SK-N-MC (cell line): ENCODE data around the gene PRR5L.

Experiments
- DNase-seq: peaks from one replicate; pipeline ENCODE4 v3.0.0-alpha.2; 2011; ENCODE audit warnings: low read depth, low spot score
- H3K27ac ChIP-seq: fragments of 200-600 bp; sonication (generic); 2 replicates; pipeline ENCODE4 v1.5.1; 2016; ENCODE audit warnings: mixed run types
- H3K36me3 ChIP-seq: fragments of 200-600 bp; sonication (generic); 2 replicates; pipeline ENCODE4 v1.6.1; 2017; ENCODE audit warnings: antibody characterized with exemption, low read length, mixed read lengths; ENCODE audit not compliant: insufficient read depth
- H3K4me3 ChIP-seq: fragments of 200-600 bp; sonication (generic); 2 replicates; pipeline ENCODE4 v1.5.1; 2016
- H3K9ac ChIP-seq: fragments of 200-600 bp; sonication (generic); 2 replicates; pipeline ENCODE4 v1.8.0; 2017; ENCODE audit warnings: mixed run types, mixed read lengths; ENCODE audit not compliant: insufficient read length
- H3K9me3 ChIP-seq: fragments of 200-600 bp; sonication (generic); 2 replicates; pipeline ENCODE4 v1.6.1; 2017; ENCODE audit warnings: low read depth, mild to moderate bottlenecking, antibody characterized with exemption, low read length, moderate library complexity, mixed read lengths
- EZH2 ChIP-seq: fragments of 200-600 bp; sonication (generic); IDR thresholded peaks from one replicate; pipeline ENCODE4 v1.6.1; 2017; ENCODE audit warnings: antibody characterized with exemption
- FOXP2 ChIP-seq: optimal IDR thresholded peaks from 2 replicates; pipeline ENCODE3; 2011; ENCODE audit warnings: mild to moderate bottlenecking, moderate library complexity; ENCODE audit not compliant: insufficient read depth; ENCODE audit errors: extremely low read length, control extremely low read depth
- POLR2AphosphoS5 ChIP-seq: IDR thresholded peaks from 2 replicates; pipeline ENCODE4 v1.6.1; 2012; ENCODE audit warnings: mild to moderate bottlenecking, low read depth, low read length, borderline replicate concordance

The PRR5L gene, protein sequence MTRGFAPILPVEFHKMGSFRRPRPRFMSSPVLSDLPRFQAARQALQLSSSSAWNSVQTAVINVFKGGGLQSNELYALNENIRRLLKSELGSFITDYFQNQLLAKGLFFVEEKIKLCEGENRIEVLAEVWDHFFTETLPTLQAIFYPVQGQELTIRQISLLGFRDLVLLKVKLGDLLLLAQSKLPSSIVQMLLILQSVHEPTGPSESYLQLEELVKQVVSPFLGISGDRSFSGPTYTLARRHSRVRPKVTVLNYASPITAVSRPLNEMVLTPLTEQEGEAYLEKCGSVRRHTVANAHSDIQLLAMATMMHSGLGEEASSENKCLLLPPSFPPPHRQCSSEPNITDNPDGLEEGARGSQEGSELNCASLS

DNA sequence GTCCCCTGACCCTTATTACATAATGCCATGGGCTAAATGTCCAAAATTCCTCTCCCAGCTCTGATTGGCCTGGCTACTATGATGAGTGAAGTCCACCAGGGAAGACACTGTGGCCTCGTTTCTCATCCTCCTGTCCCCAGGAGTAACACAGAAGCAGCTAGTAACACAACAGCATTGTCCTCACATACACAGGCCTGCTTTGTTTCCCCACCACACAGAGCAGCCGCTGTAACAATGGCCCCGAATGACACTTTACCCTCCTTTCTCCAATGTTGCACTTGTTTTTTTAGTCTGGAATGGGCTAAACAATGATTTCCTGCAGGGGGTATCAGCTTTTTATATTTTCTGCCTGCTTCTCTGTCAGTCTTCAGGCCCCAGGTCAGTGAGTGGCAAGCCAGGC is at the start of gene PRR5L:
Gene PRR5L (plus strand): TSS at position 363 of the 400 bp plus-strand sequence. CDS start 104,834 bp downstream, outside the sequence.
- no peak within 1 kb of the TSS for H3K9ac ChIP-seq
- TF ChIP-seq EZH2 (no peak), POLR2AphosphoS5 (no peak), FOXP2 (no peak)
- DNase-seq: no peak
- no peak within 1 kb of the TSS for H3K27ac ChIP-seq
- no peaks in the 10 kb centered on the region for H3K9me3 ChIP-seq
- H3K4me3 ChIP-seq: no peak within 1 kb of the TSS
- H3K36me3 ChIP-seq: no peaks in the 10 kb centered on the region

DNA sequence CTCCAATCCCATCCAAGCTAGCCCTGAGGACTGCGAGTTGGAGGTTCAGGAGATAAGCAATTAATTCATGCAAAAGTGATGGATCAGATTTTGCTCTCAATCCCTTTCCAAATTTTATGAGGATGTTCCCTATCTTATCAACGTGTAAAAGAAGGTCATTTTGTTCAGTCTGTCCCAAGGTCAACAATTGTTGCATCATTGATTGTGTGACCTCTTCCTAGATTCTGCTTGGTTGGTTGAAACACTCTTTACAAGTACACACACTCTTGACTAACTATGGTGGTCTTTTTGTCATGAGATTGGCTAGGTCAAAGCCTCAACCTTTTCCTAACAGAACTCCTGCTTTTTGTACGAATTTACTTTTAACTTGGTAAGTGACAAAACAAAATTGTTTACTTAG is 48.6 kb upstream of the PRR5L start:
- no peak overlapping the region for H3K27ac ChIP-seq
- no peak overlapping the region for H3K9ac ChIP-seq
- H3K9me3 ChIP-seq: no peaks in the 10 kb centered on the region
- no peak overlapping the region for H3K4me3 ChIP-seq
- no peak for TF ChIP-seq POLR2AphosphoS5
- no peak for TF ChIP-seq FOXP2
- TF ChIP-seq EZH2: no peak
- DNase-seq: no peak
- no peaks in the 10 kb centered on the region for H3K36me3 ChIP-seq

DNA sequence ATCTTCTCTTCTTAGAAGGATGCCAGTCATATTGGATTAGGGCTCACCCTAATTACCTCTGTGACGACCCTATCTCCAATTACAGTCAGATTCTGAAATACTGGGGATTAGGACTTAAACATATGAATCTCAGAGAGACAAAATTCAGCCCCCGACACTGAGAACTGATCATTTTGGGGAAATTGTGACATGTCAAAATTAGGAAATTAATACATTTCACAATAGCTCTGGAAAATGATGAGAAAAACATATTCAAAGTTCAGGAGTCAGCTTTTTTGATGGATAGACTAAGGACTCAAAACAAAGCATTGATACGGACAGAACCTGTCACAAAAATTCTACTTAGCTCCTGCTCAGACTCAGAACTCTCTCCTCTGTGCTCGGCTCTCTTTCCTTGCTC is 47.7 kb upstream of the PRR5L start:
- Histone ChIP-seq H3K36me3 (no peaks in the 10 kb centered on the region), H3K9me3 (no peaks in the 10 kb centered on the region), H3K4me3 (no peak overlapping the region), H3K9ac (no peak overlapping the region), H3K27ac (no peak overlapping the region)
- no peak for TF ChIP-seq FOXP2
- TF ChIP-seq EZH2: no peak
- no peak for TF ChIP-seq POLR2AphosphoS5
- DNase-seq: no peak

DNA sequence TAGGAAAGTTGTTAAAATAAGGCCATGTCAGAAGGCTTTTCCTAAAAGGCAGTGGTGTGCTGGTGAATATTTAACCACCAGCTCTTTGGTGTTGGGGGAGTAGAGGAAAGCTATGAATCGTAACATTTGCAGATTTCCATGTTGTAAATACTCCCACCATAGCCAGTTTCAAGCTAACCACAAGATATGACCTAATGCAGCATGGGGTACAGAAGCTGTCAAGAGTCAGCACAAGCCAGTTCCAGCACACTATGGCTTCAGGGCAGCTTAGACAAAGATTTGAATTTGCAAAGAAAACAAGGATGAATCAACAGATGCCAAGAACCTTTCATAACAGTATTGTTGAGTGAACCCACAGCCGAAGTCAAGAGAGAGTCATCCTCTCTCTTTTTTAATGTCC is 46.8 kb upstream of the PRR5L start:
- Histone ChIP-seq H3K9ac (no peak overlapping the region), H3K9me3 (no peaks in the 10 kb centered on the region), H3K36me3 (no peaks in the 10 kb centered on the region), H3K4me3 (no peak overlapping the region), H3K27ac (no peak overlapping the region)
- DNase-seq: no peak
- TF ChIP-seq POLR2AphosphoS5: no peak
- no peak for TF ChIP-seq FOXP2
- no peak for TF ChIP-seq EZH2

DNA sequence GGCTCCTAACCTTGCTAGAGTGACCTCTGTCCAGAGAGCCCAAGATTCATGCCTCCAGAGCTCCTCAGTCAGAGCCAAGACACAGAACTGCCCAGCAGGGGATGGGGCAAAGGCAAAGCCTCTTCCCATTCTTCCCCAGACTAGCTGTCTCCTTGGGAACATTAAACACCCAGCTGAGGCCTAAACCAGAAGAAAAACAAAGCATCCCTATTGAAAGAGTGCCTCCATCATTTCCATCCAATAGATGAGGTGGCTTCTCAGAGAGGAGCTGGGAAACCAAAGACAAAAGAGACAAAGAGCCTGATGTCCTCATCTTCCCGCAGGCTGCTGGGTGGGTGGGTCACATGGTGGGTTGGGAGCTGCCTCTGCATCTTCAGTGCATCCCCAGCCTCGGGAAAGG is 44.3 kb upstream of the PRR5L start:
- Histone ChIP-seq H3K9me3 (no peaks in the 10 kb centered on the region), H3K4me3 (no peak overlapping the region)
- DNase-seq: no peak

DNA sequence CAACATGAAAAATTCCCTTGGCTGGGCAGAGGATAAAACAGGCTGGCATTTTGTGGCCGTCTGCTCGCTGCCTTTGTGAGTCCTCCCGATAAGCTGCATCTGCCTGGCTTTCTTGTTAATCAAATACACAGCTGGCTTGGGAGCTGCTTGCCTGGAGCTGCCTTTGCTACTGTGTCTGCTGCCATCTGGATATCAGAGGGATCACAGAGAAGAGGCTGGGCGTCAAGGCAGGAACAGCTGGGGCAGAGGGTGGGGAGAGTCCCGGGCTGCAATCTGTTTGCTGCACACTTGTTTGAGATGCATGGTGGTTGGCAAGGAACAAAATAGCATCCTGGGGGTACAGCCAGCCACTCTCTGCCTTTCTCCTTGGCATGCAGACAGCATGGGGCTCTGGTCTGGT is 42.9 kb upstream of the PRR5L start:
- Histone ChIP-seq H3K9me3 (no peaks in the 10 kb centered on the region), H3K27ac (no peak overlapping the region), H3K4me3 (no peak overlapping the region), H3K9ac (no peak overlapping the region), H3K36me3 (no peaks in the 10 kb centered on the region)
- no peak for DNase-seq
- TF ChIP-seq POLR2AphosphoS5 (no peak), EZH2 (no peak), FOXP2 (no peak)

More for the DNA sequence above, 44.3 kb upstream of the PRR5L start:
- Histone ChIP-seq H3K36me3 (no peaks in the 10 kb centered on the region), H3K9ac (no peak overlapping the region), H3K27ac (no peak overlapping the region)
- TF ChIP-seq FOXP2 (no peak), POLR2AphosphoS5 (no peak), EZH2 (no peak)

DNA sequence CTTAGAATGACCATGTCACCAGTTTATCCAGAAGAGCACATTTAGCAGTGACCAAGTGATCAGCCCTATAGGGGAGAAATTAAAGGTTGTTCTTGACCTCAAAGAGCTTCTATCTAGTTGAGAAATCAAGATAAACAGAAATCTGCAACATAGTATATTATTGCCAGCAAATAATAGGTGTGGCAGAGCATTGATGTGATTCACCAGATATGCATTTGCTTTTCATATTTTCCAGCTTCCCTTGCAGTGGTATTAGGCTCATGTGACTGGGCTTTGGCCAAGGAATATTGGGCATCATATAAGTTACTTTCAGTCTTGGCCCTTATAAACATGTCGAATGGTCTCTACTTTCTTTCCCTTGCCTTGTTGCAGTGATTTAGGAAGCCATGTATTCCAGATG is 41.4 kb upstream of the PRR5L start:
- no peak for DNase-seq
- Histone ChIP-seq H3K9me3 (no peaks in the 10 kb centered on the region), H3K36me3 (no peaks in the 10 kb centered on the region), H3K4me3 (no peak overlapping the region), H3K9ac (no peak overlapping the region), H3K27ac (no peak overlapping the region)
- TF ChIP-seq FOXP2: no peak
- no peak for TF ChIP-seq EZH2

DNA sequence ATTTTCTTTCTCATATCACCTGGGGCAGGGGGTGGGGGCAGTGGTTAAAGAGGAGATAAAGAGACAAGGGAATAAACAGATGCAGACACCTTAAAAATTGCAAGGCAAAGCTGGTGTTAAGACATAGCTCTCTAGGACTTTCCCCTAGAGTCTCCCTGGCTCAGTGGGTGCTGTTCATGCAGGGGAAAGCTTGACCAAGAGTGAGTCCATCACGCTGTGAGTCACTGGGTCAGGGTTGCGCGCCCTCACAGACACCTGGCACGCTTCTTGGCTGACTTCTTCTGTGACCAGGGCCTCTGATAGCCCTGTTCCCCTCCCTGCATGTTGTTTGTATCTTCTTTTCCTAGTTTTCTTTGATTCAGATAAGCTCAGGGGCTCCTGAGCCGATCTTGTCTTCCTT is 38.7 kb upstream of the PRR5L start:
- Histone ChIP-seq H3K36me3 (no peaks in the 10 kb centered on the region), H3K27ac (no peak overlapping the region), H3K4me3 (no peak overlapping the region), H3K9ac (no peak overlapping the region), H3K9me3 (no peaks in the 10 kb centered on the region)
- TF ChIP-seq FOXP2 (no peak), EZH2 (no peak), POLR2AphosphoS5 (no peak)
- DNase-seq: no peak

DNA sequence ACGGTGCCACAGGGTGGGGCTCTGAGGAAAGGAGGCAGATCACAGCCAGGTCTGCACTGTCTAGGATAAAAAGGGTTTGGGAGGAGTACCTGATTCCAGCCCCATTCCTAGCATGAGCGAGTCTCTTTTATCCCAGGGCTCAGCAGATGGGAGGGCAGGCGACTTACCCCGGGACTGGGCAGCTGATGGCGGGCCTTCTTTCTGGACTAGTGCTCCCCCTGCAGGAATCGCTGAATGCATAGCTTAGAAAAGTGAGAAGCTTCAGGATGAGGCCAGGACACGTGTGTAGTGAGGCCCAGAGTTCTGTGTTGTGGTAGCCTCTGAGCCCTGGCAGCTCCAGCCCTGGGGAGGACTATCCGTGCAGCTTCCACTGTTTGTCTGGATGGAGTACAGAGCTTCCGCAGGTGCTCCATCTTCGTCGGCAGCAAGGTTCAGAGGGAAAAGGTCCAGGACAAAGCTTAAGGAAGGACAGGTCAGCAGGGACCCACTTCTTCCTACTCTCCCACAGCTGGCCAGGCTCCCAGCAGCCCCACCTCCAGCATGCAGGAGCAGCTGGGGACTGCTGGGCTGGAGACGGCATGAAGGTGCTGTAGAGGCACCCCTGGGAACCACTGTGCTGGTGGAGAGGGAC is 37.2 kb upstream of the PRR5L start:
- no peak overlapping the region for H3K4me3 ChIP-seq
- no peak overlapping the region for H3K9ac ChIP-seq
- peak; percentile 10 for DNase-seq
- no peak overlapping the region for H3K27ac ChIP-seq
- TF ChIP-seq FOXP2 (no peak), POLR2AphosphoS5 (no peak), EZH2 (no peak)
- no peaks in the 10 kb centered on the region for H3K36me3 ChIP-seq
- no peaks in the 10 kb centered on the region for H3K9me3 ChIP-seq
